Limb (tissue), 2 donors: ENCODE data around the gene KRT71.
A peak's percentile ranks its signal among the peaks of the same experiment; 100 is the strongest.

Experiments used
- DNase-seq, 2 donors: peaks; one replicate each; pipeline ENCODE4 v3.0.0-alpha.2; 2016; ENCODE audit errors: extremely low spot score in 2 of 2

The KRT71 gene

GRCh38 chr12:52498946-52499345 lies 54.0 kb downstream of the KRT71 start:
- no peak for DNase-seq

DNA sequence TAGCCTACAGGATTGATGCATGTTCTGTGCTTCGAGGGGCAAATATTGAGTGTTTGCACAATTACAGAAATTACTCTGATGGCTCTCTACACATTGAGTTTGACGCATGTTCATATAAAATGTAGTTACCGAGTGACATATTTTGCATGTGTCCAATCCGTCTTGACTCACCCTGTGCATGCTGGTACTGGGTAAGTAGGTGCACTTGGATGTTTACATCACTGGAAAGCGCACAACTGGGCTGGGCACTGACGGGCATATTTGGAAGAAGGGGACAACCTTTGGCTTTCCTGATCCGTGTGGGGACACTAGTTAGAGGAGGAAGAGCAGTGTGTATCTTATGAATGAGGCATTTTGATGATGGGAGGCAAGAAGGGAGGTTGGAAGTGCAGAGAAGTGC lies 55.0 kb downstream of the KRT71 start:
- DNase-seq: no peak

GRCh38 chr12:52496590-52497071 lies 56.3 kb downstream of the KRT71 start:
- DNase-seq: no peak

DNA sequence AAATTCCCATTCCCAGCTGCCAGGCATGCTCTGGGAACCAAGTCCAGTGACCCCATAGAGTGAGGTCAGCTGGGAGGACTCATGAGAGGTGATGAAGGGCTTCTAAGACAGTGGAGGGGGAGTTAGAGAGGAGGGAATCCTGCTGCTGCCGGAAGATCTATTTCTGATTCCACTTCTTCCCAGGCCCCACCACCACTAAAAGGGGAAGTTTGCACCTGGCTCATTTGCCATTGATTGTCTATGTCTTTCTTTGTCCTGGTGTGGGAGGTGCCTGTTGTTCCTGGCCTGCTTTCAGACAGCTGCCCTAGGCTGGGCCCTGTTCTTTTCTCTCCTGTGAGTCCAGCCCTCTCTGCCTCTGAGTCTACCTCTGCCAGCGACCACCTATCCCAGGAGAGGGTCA lies 56.9 kb downstream of the KRT71 start:
- no peak for DNase-seq

GRCh38 chr12:52495389-52495788 lies 57.6 kb downstream of the KRT71 start:
- peak in 1 of 2 donors; percentile 45 for DNase-seq

GRCh38 chr12:52494518-52494917 lies 58.4 kb downstream of the KRT71 start:
- no peak for DNase-seq

GRCh38 chr12:52494100-52494499 lies 58.8 kb downstream of the KRT71 start:
- no peak for DNase-seq
